Measurements from ENCODE around the gene C19orf25. TPM values are rescaled to one million over a fixed set of nuclear protein-coding genes. Genes with fewer than 3 reads are reported as not detected.
A peak's percentile ranks its signal among the peaks of the same experiment; 100 is the strongest.

The C19orf25 gene
- total and polyA plus RNA-seq, 9 of the 15 experiments (the other 6 are each of a cell fraction or from before 2014, with no cell fraction given) = 0.79 to 96.0 (median 36.1) TPM

- no peak for TF ChIP-seq HINFP (tag; conservative IDR thresholded peaks at IDR 0.05; ENCODE audit: low read depth)
- peak; percentile 67; the same call in 1 of the 2 replicates for TF ChIP-seq ARID3A (IDR thresholded peaks at IDR 0.05; ENCODE audit: borderline replicate concordance, low read depth, low read length)
- TF ChIP-seq RERE (CRISPR knock-in tag; IDR thresholded peaks at IDR 0.05; ENCODE audit: borderline replicate concordance) = no peak
- no peak for TF ChIP-seq FOXP4 (CRISPR knock-in tag; IDR thresholded peaks at IDR 0.05; ENCODE audit: borderline replicate concordance)
- TF ChIP-seq HDAC1 (IDR thresholded peaks at IDR 0.05) = peak in 1 of 2 experiments; percentile 98; a peak in 2 of 4 replicates
- peak; percentile 75 for TF ChIP-seq CCNT2 (IDR thresholded peaks at IDR 0.05; ENCODE audit: borderline replicate concordance, extremely low read depth, insufficient read length, low read depth, low read length)
- no peak for TF ChIP-seq RFX5 (IDR thresholded peaks at IDR 0.05; ENCODE audit: low read depth, low read length)
- peak; percentile 93 for TF ChIP-seq VEZF1 (CRISPR knock-in tag; IDR thresholded peaks at IDR 0.05)
- no peak for TF ChIP-seq KDM5B (IDR thresholded peaks at IDR 0.05; ENCODE audit: insufficient replicate concordance, low read depth, low read length)
- no peak for TF ChIP-seq ZNF395 (CRISPR knock-in tag; IDR thresholded peaks at IDR 0.05)
Observed at GRCh38 chr19:1490311-1491113, 11.5 kb upstream of the C19orf25 start, which contains the start of gene PCSK4 (continued).

Measured in K562 (cell line).